ENCODE results near the gene TMPRSS9. TPM values are rescaled to one million over a fixed set of nuclear protein-coding genes. Genes with fewer than 3 reads are reported as not detected.
A peak's percentile ranks its signal among the peaks of the same experiment; 100 is the strongest.
"Not testable (repeated sequence)": the region's sequence is repeated elsewhere in the genome, so short reads cannot be mapped to it uniquely, and the experiment has no call there.

Gene TMPRSS9
- total RNA-seq, 1 experiment from 2014 or later = not detected

DNA sequence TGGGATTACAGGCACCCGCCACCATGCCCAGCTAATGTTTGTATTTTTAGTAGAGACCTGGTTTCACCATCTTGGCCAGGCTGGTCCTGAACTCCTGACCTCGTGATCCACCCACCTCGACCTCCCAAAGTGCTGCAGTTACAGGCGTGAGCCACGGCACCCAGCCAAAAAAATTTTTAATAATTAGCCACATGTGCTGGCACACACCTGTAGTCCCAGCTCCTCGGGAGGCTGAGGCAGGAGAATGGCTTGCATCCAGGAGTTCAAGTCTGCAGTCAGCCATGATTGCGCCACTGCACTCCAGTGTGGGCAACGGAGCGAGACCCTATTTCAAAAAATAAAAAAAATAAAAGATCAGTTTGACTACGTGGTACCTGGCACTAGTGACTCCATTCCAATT is 98.7 kb downstream of the TMPRSS9 start:
- not testable (repeated sequence) for DNase-seq (ENCODE audit: low read depth)

DNA sequence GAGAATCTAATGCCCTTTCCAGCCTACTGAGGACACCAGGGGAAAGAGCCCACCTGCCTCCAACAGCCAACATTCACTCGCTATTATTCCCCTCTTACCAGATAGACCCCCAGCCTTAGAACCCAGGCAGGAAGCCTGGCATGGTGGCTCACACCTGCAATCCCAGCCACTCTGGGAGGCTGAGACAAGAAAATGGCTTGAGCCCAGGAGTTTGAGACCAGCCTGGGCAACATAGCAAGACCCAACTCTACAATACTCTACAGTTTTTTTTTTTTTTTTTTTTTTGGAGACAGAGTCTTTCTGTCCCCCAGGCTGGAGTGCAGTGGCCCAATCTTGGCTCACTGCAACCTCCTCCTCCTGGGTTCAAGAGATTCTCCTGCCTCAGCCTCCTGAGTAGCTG is 100.2 kb downstream of the TMPRSS9 start:
- DNase-seq (ENCODE audit: low read depth) = no peak

DNA sequence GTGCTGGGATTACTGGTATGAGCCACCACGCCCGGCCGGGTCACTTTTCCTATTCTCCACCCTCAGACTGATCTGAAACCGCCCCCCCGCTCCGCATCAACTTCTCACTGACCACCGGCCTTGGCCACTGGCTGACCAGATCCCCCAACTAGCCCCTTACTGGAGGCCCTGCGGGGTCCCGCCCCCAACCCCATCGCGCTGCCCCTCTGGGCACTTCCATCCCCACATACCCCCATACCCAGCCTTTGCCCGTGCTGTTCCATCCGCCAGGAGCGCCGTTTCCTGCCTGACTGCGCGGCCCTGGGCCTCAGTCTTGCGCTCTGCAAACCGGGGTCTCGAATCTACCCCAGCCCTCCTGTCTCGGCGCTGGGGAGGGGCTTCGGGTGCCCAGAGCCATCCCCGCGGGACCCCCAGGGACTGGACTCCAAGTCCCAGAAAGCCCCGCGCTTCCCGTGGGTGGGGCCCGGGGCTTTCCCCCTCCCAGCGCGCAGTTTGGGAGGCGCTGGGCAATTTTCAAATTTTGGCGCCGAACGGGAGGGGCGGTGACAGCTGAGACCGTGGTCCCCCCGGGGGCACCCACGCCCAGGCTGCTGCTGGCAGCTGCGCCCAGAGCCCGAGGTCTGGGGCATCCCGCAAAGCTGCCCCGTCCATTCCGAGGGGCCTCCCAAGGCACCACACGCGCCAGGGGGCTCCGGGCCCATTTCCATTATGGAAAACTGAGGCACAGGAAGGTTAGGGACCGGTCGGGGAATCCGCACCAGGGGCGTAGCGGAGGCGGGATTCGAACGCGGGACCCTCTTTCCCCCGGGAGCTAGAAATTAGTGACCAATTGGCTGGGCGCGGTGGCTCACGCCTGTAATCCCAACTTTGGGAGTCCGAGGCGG is 101.9 kb downstream of the TMPRSS9 start:
- peak; percentile 89 for DNase-seq (ENCODE audit: low read depth)

DNA sequence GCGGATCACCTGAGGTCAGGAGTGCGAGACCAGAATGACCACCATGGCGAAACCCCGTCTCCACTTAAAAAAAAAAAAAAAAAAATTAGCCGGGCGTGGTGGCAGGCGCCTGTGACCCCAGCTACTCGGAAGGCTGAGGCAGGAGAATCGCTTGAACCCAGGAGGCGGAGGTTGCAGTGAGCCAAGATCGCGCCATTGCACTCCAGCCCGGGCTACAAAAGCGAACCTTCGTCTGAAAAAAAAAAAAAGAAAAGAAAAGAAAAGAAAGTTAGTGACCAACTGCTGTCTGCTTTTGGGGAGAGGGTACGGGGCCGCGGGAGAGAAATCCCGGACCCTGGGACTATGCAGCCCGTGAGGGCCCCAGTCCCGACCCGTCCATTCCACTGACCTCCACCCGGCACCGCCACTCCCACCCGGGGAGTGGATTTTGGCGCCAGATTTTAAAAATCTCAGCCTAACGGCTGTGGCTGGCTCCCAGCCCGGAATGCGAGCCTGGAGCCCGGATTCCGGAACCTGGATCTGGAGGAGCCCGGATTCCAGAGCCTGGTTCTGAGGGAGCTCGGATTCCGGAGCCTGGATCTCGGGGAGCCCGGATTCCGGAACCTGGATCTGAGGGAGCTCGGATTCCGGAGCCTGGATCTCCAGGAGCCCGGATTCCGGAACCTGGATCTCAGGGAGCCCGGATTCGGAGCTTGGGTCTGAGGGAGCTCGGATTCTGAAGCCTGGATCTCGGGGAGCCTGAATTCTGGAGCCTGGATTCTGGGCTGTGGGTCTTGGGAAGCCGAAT is 102.8 kb downstream of the TMPRSS9 start:
- DNase-seq (ENCODE audit: low read depth) = peak; percentile 96

DNA sequence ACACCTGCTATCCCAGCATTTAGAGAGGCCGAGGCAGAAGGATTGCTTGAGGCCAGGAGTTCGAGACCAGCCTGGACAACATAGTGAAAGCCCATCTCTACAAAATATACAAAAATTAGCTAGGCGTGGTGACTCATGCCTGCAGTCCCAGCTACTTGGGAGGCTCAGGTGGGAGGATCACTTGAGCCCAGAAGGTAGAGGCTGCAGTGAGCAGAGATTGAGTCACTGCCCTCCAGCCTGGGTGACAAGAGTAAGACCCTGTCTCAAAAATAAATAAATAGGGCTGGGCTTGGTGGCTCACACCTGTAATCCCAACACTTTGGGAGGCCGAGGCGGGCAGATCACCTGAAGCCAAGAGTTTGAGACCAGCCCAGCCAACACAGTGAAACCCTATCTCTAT is 103.6 kb downstream of the TMPRSS9 start:
- DNase-seq (ENCODE audit: low read depth) = not testable (repeated sequence)

DNA sequence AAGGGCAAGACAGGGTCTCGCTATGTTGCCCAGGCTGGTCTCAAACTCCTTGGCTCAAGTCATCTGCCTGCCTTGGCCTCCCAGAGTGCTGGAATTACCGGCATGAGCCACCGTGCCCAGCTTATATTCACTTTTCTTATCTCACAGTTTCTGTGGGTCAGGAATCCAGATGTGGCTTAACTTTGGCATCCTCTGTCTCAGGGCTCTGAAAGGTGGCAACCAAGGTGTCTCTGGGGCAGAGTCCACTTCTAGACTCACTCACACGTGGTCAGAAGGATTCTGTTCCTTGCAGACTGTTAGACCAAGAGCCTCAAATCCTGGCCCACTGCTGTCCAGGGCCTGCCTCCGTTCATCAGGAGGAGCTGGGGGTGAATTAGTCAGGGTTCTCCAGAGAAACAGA is 104.3 kb downstream of the TMPRSS9 start:
- DNase-seq (ENCODE audit: low read depth) = no peak

DNA sequence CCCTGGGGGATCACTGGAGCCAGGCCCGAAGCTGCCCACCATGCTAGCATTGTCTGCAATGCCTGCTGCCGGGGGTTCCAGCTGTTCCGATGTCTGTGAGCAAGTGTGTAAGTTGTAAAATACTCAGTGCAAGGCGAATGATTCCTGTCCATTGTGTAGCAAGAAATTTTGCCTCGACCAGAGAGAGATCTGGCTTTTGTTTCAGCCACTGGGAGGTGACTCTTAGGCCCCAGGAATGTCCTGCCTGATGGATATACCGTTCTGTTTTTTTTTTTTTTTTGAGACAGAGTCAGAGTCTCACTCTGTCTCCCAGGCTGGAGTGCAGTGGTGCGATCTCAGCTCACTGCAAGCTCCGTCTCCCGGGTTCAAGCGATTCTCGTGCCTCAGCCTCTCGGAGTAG is 108.5 kb downstream of the TMPRSS9 start:
- DNase-seq (ENCODE audit: low read depth) = no peak

DNA sequence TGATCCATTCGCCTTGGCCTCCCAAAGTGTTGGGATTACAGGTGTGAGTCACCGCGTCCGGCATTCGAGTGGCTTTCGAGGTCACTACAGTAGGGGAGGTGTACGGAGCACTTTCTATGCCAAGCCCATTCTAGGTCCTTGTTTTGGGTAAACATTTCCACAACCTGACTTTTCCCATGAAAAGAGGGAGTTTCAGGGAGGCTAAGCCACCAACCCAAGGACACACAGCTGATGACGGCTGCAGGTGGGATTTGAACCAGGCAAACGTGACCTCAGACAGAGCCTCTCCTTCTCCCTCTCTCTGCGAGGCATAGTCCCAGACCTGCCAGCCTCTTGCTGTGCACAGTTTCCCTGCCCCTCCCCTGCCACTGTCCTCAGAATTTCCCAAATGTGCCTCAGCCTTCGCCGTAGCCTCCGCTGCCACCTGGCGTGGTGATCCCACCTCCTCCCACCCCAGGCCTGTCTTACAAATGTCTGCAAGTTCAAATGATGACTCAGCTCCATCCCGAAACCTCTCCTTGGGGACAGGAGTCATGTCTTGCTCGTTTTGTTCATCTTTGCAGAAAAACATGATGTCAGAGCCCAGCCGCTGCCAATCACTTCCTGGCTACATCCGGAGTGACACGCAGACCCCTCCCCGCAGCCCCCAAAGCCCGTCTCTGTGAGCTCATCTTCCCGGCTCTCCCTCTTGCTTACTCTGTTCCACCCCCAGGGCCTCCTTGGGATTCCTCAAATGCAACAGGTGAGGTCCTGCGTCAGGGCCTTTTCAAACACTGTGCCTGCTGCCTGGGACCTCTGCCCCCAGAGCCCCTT is 109.2 kb downstream of the TMPRSS9 start:
- DNase-seq (ENCODE audit: low read depth) = peak; percentile 94

DNA sequence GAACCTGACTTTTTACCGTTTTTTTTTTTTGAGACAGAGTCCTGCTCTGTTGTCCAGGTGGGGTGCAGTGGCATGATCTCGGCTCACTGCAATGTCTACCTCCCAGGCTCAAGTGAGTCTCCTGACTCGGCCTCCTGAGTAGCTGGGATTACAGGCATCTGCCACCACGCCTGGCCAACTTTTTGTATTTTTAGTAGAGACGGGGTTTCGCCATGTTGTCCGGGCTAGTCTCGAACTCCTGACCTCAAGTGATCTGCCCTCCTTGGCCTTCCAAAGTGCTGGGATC is 109.8 kb downstream of the TMPRSS9 start:
- DNase-seq (ENCODE audit: low read depth) = not testable (repeated sequence)

DNA sequence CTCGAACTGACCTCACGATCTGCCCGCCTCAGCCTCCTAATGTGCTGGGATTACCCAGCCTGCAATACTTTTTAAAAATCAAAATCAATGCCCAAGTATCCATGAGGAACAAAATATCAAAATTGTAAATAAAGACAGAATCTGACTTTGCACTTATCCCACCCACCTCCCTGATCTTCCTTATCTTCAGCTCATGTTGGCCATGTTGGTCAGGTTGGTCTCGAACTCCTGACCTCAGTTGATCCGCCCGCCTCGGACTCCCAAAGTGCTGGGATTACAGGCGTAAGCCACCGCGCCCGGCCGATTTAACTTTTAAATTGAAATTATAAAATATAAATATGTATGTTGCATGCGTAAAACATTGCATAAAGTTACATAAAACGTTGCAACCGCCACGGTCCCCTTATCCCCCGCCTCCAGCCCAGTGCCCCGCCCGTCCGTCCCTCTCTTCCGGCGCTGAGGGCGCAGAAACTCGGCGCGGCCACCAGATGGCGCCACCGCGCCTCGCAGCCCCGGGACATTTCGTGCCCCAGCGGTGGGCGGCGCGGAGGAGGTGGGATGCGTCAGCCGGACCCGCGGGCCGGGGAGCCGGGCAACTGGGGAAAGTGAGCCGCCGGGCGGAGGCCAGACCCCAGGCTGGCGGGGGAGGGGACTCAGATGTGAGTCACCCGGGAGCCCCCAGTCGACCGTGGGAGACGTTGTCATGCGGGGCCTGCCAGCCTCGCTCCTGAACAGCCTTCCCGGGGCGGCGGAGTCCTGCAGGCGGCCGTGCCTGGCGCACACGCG is 114.4 kb downstream of the TMPRSS9 start:
- peak; percentile 87 for DNase-seq (ENCODE audit: low read depth)

DNA sequence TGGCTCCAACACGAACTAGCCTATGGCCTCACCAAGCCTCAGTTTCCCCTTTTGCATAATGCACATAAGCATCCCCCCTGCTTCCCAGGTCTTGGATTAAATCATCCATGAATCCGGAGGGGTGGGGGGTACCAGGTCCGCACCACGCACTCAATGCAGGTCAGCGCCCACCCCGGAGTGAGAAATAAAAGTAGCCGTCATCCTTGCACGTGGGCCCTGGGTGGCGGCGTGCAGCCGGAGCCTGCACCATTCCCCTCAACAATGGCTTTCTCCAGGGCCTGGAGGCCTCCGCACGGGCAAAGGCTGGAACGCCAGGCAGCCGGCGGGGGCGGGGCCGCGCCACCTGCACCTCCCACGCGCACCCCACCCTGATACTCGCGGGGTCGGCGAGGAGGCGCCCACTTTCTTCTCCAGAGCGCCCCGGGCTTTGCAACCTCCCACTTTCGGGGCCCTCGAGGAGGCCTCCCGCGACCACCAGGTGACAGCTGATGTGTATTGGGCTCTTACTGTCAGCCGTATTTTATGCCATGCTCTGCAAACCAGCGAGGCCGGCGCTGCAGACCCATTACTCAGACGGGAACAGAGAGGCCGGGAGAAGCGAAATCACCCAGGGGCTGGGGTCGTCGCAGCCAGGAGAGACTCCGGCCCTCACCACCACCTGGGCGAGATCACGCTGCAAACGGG is 115.1 kb downstream of the TMPRSS9 start:
- DNase-seq (ENCODE audit: low read depth) = peak; percentile 82

Other genes starting within 250 kb of the TMPRSS9 start
- 61.0 and 93.3 TPM in 2 replicates for gene AP3D1, start 208.7 kb upstream of the TMPRSS9 start, total RNA-seq (2014; rRNA removed; shearing (Covaris generic))
- gene DOT1L, start 196.3 kb upstream of the TMPRSS9 start, total RNA-seq (2014; rRNA removed; shearing (Covaris generic)) = 4.1 and 11.0 TPM in 2 replicates
- gene PLEKHJ1, start 123.9 kb upstream of the TMPRSS9 start, total RNA-seq (2014; rRNA removed; shearing (Covaris generic)) = 75.4 and 79.5 TPM in 2 replicates
- gene SF3A2, start 123.4 kb upstream of the TMPRSS9 start, total RNA-seq (2014; rRNA removed; shearing (Covaris generic)) = 36.9 and 44.0 TPM in 2 replicates
- gene AMH, start 110.9 kb upstream of the TMPRSS9 start, total RNA-seq (2014; rRNA removed; shearing (Covaris generic)) = 1.5 and 2.9 TPM in 2 replicates
- gene JSRP1, start 103.8 kb upstream of the TMPRSS9 start, total RNA-seq (2014; rRNA removed; shearing (Covaris generic)) = not detected in 2 replicates
- not detected in 2 replicates for gene PEAK3, start 78.1 kb upstream of the TMPRSS9 start, total RNA-seq (2014; rRNA removed; shearing (Covaris generic))
- not detected in 2 replicates for gene LINGO3, start 52.1 kb upstream of the TMPRSS9 start, total RNA-seq (2014; rRNA removed; shearing (Covaris generic))
- gene LSM7, start 31.7 kb upstream of the TMPRSS9 start, total RNA-seq (2014; rRNA removed; shearing (Covaris generic)) = 275 and 327 TPM in 2 replicates
- gene SPPL2B, start 31.6 kb upstream of the TMPRSS9 start, total RNA-seq (2014; rRNA removed; shearing (Covaris generic)) = 17.2 and 31.9 TPM in 2 replicates
- 38.5 and 48.3 TPM in 2 replicates for gene TIMM13, start 67.3 kb downstream of the TMPRSS9 start, total RNA-seq (2014; rRNA removed; shearing (Covaris generic))
- gene LMNB2, start 96.7 kb downstream of the TMPRSS9 start, total RNA-seq (2014; rRNA removed; shearing (Covaris generic)) = 57.9 and 114 TPM in 2 replicates
- 38.8 and 54.0 TPM in 2 replicates for gene GADD45B, start 115.9 kb downstream of the TMPRSS9 start, total RNA-seq (2014; rRNA removed; shearing (Covaris generic))